Fibroblast of mammary gland (primary cell): ENCODE data around the gene MYO10.

ENCODE experiments used
- DNase-seq: peaks from one replicate; pipeline ENCODE4 v3.0.0-alpha.2; 2010; ENCODE audit warnings: low read depth
- H3K4me3 ChIP-seq: 2 replicates; pipeline ENCODE4 v1.5.1; 2011; ENCODE audit warnings: low read depth, mild to moderate bottlenecking, low read length, moderate library complexity; ENCODE audit not compliant: control insufficient read depth
- TF ChIP-seq, protein P1 (sequence below): conservative IDR thresholded peaks from 2 replicates; pipeline ENCODE4 v1.5.1; 2011; ENCODE audit warnings: low read depth, low read length, inconsistent platforms; ENCODE audit not compliant: control insufficient read depth, insufficient read depth

MYO10 gene

DNA sequence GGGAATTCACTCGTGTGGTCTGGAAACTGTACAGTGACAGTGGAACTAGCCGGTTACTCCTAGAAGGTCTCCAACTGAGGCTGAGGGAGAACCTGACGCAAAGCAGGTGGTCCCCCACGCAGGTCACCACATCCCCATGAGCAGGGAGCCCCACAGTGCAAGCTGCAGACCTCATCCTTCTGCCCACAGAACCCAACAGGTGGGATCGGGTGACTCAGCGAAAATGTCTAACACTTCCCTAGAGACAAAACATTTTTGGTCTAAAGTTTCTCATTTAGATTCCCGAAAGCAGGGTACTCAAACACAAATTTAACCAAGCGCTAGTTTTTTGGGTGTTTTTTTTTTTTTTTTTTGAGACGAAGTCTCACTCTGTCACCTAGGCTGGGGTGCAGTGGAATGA is 256.9 kb downstream of the MYO10 start:
- TF ChIP-seq, protein P1, sequence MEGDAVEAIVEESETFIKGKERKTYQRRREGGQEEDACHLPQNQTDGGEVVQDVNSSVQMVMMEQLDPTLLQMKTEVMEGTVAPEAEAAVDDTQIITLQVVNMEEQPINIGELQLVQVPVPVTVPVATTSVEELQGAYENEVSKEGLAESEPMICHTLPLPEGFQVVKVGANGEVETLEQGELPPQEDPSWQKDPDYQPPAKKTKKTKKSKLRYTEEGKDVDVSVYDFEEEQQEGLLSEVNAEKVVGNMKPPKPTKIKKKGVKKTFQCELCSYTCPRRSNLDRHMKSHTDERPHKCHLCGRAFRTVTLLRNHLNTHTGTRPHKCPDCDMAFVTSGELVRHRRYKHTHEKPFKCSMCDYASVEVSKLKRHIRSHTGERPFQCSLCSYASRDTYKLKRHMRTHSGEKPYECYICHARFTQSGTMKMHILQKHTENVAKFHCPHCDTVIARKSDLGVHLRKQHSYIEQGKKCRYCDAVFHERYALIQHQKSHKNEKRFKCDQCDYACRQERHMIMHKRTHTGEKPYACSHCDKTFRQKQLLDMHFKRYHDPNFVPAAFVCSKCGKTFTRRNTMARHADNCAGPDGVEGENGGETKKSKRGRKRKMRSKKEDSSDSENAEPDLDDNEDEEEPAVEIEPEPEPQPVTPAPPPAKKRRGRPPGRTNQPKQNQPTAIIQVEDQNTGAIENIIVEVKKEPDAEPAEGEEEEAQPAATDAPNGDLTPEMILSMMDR = no peak
- no peak overlapping the region for H3K4me3 ChIP-seq
- DNase-seq = no peak

DNA sequence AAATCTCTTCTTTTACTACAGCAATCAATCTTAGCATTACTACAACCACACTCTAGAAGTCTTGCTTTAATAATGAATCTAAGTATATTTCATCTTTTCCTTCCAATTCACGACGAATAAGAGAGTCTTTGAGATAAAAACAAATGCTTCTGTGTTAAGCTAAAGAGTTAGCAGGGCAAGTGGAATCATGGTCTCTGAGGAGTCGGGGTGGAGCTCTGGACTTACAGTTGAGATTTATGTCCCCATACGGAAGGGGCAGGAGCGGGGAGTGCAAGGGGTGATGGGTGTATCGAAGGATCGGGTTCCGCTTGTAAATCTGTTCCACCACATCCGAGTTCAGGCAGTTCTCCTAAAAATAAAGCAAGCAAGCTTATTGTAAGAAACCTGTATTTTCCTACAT is 260.3 kb downstream of the MYO10 start:
- no peak for DNase-seq
- H3K4me3 ChIP-seq = no peak overlapping the region
- TF ChIP-seq, protein P1 = no peak

DNA sequence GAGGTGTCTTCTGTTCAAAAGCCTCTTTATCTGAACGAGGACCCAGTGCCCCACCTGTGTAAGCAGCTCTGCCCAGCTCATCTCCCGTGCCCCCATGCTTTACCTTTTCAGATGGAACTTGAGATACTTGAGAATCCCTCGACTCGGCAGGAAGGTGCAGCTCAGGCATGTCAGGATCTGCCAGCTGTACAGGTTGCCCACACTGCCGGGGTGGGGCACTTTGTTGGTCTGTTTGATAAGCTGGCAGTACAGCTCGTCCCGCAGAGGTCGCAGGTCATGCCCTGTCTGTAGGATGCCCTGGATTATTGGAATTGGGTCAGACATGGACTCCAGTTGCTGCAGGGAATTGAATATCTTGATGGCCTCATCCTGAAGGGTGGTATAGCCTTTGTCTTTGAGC is 261.3 kb downstream of the MYO10 start:
- H3K4me3 ChIP-seq = no peak overlapping the region
- DNase-seq = no peak
- TF ChIP-seq, protein P1 = no peak

DNA sequence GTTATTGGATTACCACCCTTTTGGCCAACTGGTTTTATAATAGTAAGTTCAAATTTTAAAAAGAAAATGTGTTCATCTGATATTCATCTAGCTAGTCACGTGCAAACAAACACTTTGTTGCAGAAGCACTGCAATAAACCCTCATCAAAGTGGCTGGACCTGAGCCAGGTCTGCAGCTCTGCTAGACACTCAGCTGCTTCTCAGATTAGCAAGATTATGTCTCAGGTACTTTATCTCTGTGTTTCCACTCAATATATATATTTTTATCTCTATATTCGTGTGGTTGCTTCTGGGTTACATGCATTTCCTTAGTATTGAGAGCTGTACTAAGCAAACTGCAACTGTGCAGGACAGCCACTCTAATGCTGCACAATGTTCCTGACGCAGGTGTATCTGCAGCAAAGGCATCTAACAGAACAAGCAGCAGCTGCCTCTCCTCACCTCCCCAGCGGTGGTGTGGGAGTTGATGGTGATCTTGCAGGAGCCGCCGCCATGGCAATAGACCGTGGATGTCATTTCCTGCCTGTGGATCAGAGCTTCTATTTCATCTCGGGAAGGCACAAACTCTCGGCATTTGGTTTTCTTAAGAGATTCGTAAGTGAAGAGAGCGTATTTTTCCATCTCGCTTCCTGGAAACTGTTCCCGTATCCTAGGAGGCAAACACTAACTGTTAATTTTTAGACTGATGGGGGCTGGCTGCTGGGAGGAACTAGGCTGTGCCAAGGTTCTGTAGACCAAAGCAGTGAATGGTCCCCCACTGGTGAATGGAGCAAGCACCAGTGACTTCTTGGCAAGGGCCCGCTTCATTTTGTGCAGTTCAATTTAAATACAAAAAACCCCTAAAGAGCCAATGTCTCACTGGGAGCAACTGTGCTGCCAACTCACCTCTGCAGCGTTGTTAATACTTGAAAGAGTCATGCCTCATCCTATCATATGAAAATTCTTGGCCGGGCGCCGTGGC is 262.6 kb downstream of the MYO10 start:
- DNase-seq = no peak
- TF ChIP-seq, protein P1 = no peak
- no peak overlapping the region for H3K4me3 ChIP-seq

DNA sequence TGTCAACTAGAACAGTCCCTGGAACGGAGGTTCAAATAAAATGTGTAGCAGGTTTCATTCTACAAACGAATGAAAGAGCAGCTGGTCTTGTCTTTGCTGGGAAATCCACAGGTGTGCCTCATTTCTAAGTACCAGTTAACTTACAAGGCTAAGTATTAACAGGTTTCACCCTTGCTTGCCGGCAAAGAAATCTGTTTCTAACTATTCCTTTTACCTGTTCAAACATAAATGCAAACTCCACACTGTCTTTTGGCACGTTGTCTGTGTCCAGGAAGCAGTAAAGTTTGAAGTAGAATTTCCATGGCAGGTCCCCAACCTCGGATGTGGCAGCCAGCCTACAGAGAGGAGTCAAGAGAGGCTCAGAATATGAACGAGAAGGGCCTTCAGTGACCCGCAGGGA is 264.9 kb downstream of the MYO10 start:
- DNase-seq = no peak
- H3K4me3 ChIP-seq = no peak overlapping the region
- TF ChIP-seq, protein P1 = no peak

DNA sequence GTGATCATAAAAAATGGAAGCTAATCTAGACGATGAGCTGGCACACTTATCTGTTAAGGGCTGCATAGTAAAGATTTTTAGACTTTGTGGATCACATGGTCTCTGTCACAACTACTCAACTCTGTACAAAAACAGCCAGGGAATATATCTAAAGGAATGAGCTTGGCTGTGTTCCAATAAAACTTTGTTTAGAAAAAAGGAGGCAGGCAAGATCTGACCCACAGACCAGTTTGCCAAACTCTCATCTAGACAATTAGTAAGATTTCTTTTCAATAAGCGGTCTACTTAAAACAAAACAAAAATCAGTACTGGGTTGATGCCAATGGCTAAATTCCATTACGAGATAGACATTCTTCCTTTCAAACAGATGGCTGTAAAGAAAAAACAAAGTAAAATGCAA is 266.3 kb downstream of the MYO10 start:
- TF ChIP-seq, protein P1 = no peak
- no peak overlapping the region for H3K4me3 ChIP-seq
- DNase-seq = peak; percentile 30
